ENCODE results near the gene PRSS56.
"Not testable (repeated sequence)": the region's sequence is repeated elsewhere in the genome, so short reads cannot be mapped to it uniquely, and the experiment has no call there.

The PRSS56 gene

DNA sequence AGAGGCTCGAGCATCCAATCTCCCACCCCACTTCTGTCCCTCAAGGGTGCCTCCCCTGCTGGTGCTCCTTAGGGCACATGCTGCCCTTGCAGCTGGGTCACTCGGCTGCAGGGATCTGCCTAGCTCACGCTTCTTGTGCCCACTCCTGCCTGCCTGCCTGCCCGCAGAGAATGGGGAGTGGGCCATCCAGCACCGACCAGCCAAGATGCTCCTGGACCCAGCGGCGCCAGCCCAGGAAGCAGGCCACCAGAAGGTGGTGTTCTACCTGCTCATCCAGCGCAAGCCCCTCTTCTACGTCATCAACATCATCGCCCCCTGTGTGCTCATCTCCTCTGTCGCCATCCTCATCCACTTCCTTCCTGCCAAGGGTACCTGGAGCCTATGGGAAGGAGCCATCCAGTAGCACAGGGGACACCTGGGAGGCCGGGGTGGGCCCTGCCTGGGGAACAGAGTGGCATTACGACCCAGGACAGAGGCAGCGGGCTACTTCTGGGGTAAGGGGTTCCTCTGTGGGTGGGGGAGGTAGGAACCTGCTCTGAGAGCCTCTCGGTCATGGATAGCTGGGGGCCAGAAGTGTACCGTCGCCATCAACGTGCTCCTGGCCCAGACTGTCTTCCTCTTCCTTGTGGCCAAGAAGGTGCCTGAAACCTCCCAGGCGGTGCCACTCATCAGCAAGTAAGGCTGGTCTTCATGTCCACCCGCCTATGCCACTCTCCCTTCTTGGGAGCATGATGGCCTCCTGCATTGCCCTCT is 22.7 kb downstream of the PRSS56 start:
- no peak for DNase-seq

DNA sequence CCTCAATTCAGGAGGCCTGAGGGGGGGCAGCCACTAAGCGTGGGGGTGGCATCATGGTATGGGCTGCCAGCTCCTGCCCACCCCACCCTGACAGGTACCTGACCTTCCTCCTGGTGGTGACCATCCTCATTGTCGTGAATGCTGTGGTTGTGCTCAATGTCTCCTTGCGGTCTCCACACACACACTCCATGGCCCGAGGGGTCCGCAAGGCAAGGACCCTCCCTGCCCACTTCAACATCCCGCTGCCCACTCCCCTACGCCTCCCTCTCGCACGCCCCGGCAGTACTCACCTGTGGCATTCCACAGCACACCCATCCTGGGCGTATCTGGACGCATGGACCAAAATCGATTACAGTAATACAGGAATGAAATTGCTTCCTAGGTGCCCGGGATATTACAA is 23.3 kb downstream of the PRSS56 start:
- DNase-seq = no peak

DNA sequence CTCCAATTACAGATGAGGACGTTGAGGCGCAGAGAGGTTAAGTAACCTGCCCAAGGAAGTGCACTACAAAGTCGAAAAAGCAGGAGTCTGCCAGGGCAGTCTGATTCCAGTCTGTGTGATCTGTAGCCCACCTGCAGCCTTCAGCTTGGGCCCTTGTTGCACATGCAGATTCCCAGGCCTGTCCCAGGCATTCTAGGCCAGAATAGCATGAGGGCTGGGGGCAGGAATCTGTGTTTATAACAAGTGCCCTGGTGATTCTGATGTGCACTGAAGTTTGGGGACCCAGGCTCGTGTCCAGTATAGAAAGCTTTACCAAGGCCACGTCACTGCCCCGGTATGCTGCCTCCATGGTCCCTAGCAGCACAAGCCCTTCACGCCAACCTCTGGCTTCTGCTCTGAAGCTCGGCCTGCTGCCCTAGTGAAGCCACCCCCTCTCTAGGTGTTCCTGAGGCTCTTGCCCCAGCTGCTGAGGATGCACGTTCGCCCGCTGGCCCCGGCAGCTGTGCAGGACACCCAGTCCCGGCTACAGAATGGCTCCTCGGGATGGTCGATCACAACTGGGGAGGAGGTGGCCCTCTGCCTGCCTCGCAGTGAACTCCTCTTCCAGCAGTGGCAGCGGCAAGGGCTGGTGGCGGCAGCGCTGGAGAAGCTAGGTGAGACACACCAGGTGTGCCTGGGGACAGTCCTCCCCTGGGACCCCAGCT is 23.9 kb downstream of the PRSS56 start:
- no peak for DNase-seq

DNA sequence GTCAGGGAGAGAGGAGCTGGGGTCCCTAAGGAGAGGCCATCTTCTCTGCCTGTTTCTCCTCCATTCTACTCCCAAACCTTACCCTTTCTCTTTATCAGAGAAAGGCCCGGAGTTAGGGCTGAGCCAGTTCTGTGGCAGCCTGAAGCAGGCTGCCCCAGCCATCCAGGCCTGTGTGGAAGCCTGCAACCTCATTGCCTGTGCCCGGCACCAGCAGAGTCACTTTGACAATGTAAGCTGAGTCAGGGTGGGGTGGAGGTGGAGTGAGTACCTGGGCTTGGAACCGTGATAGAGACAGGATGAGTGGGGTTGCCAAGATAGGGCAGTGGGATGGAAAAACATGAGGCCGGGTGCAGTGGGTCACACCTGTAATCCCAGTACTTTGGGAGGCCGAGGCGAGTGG is 24.5 kb downstream of the PRSS56 start:
- DNase-seq = no peak

DNA sequence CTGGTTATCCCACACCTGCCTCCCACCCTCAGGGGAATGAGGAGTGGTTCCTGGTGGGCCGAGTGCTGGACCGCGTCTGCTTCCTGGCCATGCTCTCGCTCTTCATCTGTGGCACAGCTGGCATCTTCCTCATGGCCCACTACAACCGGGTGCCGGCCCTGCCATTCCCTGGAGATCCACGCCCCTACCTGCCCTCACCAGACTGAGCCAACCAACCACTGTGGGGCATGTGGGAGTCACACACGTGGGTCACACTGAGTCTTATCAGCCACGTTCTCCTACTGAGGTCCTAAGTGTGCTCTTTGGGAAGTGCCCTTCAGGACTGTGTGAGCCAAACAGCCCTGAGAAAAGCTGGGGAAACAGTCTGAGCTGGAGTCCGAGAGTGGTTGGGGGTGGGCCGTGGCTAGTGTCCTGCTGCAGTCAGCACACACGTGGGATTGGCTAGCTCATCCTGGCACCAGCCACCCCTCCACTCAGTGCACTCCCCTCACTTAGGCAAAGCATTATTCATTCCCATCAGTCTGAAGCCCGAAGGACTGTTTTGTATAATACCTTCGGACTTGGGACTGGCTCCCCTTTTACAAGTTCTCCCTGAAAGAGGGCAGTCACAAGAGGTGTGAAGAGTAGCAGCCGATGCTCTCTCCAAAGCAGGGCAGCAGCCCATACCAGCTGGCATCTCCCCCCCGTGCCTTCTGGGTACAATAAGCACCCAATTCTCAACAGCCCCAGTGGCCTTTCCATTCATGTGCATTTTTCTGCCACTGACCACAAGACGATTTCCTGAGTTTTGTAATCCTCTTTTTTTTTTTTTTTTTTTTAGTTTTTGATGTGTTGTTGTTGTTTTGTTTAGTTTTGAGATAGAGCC is 25.6 kb downstream of the PRSS56 start:
- no peak for DNase-seq

DNA sequence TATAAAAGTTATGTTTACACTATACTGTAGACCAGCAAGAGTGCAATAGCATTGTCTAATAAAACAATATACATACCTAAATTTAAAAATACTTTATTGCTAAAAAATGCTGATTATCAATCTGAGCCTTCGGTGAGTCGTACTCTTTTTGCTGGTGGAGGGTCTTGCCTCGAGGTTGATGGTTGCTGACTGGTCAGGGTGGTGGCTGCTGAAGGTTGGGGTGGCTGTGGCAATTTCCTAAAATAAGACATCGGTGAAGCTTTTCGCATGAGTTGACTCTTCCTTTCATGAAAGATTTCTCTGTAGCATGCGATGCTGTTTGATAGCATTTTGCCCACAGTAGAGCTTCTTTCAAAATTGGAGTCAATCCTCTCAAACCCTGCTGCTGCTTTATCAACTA is 27.8 kb downstream of the PRSS56 start:
- DNase-seq = no peak

DNA sequence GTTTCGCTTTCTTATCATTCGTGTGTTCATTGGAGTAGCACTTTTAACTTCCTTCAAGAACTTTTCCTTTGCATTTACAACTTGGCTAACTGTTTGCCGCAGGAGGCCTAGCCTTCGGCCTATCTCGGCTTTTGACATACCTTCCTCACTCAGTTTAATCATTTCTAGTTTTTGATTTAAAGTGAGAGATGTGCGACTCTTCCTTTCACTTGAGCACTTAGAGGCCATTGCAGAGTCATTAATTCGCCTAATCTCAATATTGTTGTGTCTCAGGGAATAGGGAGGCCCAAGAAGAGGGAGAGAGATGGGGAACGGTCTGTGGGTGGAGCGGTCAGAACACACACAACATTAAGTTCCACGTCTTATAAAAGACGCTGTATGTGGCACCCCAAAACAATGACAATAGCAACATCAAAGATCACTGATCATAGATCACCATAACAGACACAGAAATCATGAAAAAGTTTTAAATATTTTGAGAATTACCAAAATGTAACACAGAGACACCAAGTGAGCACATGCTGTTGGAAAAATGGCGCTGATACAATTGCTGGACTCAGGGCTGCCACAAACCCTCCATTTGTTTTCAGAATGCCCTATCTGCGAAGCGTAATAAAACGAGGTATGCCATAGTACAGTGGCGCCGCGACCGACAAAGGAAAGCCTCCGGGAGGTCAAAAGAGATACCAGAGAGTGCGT is 29.6 kb downstream of the PRSS56 start:
- no peak for DNase-seq

DNA sequence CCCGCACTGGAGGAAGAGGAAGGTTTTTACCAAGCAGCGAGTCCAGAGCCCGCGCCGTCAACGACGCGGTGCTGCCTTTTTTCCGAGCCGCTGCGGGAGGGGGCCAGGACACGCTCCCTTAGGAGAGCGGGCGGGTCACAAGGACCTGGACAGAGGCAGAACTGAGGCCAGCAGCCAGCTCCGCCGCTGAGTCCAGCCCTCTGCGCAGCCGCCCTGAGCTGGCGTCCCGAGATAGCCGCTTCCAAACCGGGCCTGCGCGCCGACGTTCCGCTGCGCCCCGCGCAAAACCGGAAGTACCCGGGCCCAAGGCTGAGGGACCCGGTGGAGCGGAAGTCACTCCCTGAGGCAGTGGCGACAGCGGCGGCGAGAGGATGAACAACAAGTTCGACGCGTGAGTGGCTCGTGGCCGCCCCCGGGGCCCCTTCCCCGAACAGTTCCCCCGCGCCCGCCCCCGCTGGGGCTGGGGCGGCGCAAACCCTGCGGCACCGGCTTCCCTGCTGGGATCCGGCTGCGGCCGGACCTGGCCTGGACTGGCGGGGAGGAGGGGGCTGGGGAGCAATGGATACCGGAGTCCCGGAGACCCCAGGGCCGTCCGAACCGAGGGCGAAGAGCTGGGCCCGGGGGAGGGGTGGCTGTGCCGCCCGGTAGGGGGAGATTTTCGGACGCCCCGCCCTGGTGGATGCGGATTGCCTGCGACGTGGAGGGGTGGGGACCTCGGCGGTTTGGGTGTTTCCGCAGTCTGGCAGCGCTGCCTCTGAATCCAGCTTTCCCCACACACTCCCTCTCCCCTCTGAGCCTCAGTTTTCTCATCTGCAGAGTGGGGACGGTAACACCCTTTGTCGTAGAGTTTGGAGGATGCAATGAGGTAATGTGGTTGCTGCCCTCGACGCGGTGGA is 30.4 kb downstream of the PRSS56 start, which contains the start of the genes EIF4E2 and TIGD1:
TSS of gene EIF4E2 (plus strand) at position 336 of the 896 bp plus-strand sequence. CDS start at position 372, 36 bp downstream.
TSS of gene TIGD1 (minus strand) at position 204 of the 896 bp plus-strand sequence. CDS start 675 bp downstream, outside the sequence.
- DNase-seq = peak; percentile 93

DNA sequence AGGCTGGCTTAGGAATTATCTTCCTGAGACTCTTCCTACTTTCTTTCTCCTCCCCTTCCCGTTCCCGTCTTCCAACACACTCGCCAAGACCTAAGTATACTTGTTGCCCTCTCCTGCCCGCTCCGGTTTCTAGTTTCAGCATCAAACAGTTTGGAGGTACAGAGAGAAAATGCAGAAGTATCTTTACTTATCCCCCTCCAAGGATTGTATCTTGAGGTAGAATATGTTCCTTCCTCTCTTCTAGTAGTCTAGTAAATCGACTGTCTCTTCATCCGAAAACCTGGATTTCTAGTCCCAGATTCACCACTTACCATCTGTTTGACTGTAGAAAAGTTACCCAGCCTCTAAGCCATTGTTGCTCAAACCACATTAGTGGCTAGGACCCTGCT is 31.1 kb downstream of the PRSS56 start:
- DNase-seq = no peak

DNA sequence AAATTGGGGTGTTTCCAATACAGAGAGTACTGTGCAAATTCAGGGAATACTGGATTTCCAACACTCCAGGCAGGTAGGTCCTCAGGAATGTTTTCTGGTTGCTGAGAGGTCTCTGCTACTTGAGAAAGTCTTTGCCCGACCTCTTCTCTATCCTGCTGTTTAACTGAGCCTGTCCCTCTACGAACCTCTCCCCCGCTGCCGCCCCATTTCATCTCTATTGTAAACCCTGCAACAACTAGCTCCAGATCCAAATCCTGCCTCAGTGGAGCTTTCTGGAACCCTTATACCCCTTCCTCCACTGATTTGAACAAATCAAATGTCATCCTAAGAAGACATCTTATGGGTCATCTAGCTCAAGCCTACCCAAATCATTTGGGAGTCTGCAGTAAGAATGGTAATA is 31.6 kb downstream of the PRSS56 start:
- DNase-seq = no peak

DNA sequence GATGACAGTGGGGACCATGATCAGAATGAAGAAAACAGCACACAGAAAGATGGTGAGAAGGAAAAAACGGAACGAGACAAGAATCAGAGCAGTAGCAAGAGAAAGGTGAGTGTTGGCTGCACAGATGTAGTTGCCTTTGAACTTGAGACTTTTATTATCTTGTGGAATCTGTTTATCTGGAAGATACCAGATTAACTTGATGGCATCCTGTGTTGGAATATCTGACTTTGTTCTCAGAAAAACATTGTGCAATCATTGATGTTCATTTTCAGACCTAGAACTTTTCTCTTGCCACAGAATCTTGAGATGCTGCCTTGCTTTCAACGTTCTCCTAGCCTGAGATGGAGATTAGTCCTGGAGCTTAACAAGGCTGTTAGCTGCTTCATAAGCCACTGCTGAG is 36.2 kb downstream of the PRSS56 start:
- no peak for DNase-seq

DNA sequence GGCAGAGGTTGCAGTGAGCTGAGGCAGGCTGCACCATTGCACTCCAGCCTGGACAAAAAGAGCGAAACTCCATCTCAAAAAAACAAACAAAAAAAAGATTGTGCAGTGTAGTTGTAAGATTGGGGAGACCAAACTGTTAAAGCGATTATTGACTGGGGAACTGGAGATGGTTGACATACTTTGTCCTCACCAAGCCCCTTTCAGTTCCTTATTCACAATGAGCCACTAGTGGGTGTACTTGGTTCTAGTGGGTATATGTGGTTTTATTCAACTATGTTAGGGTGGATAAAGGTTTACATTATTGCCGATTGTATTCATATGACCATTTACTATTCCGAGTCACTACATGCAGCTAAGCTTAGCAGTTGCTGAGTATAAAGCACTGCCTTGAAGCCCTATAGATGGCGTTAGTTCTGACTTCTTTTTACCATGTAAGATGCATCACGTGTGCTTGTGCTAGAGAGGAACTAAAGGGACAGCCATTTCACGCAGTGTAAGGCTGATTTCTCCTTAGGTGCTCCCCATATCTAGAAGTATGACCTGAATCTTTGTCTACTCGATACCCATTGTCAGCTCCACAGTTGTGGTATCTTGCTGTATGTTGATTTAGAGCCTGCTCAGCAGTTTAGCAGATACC is 42.4 kb downstream of the PRSS56 start:
- no peak for DNase-seq

DNA sequence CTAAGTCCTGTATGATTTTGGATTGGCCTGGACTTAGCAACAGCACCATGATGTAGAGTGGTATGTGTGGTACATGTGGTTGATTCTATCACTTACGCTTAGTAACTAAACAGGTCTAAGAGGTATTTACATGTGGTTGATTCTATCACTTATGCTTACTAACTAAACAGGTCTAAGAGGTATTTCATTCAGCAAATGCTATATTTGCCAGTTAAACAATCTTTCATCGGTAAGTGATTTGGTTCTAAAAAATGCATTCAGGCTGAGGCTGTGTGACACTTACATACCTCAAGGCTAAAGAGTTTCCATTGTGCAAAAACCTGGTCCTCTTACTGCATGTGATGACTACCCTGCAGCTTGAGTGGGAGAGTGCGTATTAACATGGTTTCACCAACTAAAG is 43.4 kb downstream of the PRSS56 start:
- DNase-seq = no peak

DNA sequence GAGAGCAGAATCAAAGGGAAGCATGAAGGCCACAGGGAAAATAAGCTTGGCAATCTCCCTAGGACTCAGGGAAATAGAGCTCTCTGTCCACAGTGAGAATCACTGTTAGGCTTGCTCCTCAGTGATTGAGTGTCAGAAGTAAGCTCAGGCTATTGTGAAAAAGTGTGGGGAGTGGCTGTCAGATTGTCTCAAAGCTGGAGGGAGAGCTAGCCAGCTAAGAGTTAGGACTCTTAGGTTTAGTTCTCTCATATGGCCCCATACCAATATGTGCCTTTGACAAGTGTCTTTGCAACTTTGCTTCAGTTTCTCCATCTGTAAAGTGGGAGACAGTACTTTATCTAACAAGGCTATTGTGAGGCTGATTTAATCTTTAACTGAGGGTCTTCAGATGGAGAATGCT is 47.5 kb downstream of the PRSS56 start:
- DNase-seq = no peak

DNA sequence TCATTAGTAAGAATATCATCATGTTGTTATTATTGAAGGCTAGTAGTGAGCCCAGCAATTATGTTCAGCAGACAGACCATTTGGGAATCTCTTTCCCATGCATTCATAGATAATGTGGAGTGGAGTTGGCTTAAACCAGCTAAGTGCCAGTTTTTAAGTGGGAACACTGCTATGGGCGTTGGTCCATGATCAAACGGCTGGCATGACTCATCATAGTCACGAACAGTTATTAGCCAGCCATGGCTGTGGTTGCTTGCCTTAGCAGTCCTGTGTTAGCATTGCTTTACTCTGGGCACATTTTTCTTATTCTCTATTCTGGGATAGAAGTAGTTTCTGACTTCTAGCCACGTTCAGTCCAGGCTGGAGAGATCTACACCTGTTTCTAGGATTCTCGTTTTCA is 48.0 kb downstream of the PRSS56 start:
- DNase-seq = no peak

DNA sequence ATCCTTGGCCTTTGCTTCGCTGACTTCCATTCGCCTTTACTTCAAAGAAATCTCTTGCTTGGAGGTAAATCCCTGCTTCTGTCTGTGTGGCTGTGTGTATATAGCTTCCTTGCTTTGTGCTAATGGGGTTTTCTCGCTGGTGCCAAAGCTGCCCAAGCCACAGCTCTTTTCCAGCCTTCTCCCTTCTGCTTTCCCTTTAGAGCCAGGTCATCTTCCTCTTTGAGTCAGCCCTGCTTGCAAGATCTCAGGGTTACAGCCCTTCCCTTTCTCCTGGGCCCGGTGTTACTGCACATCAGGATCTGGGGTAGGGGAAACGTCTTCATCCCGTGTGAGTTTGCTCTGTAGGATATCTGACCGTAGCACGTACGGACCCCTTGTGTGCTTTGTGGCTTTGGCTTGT is 49.4 kb downstream of the PRSS56 start:
- no peak for DNase-seq

DNA sequence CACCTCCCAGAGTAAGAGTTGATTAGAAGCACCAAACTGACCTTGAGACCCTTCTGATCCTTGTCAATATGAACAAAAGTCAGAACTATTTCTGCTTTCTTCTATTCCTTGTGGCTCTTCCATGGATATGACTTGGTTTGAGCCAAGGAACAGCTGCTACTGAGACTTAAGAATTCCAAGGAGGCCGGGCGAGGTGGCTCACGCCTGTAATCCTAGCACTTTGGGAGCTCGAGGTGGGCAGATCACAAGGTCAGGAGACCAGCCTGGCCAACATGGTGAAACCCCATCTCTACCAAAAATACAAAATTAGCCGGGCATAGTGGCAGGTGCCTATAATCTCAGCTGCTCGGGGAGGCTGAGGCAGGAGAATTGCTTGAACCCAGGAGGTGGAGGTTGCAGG is 50.3 kb downstream of the PRSS56 start:
- DNase-seq = not testable (repeated sequence)

DNA sequence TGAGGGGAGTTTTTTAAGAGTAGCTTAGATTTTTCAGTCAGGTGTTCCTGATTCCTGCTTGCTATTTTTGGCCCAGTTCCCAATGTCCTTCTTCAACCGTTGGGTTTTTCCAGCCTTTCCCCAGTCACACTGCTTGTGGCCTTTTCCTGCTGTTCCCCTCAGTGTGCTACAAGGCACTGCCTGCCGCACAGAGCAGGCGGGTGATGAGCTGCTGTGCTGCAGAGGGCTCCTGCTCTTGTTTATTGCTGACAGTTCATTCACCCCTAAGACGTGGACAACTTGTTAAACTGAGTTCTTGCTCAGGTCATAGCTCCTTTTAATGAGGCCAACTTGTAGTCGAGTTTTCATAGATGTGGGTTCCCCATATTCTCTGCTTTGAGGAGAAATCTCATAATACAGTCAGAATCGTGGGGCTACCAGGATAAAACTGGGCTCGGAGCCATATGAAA is 50.9 kb downstream of the PRSS56 start:
- no peak for DNase-seq

DNA sequence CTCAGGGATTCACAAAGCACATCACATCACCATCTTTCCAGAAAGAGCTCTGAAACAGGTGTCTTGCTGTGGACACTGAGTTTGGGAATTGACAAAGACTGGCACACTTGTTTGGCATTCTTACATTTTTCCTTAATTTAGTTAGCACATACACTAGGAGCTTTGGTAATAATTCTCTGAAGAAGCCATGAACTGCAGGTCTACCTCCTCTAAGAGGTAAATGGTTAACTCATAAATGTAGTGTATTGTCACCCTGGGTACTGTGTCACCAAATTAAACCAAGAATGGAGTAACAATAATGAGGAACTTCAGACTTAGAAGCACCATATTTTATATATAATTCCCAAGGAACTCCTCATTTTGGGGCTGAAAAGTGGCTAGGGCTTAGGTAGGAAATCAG is 52.9 kb downstream of the PRSS56 start:
- no peak for DNase-seq

DNA sequence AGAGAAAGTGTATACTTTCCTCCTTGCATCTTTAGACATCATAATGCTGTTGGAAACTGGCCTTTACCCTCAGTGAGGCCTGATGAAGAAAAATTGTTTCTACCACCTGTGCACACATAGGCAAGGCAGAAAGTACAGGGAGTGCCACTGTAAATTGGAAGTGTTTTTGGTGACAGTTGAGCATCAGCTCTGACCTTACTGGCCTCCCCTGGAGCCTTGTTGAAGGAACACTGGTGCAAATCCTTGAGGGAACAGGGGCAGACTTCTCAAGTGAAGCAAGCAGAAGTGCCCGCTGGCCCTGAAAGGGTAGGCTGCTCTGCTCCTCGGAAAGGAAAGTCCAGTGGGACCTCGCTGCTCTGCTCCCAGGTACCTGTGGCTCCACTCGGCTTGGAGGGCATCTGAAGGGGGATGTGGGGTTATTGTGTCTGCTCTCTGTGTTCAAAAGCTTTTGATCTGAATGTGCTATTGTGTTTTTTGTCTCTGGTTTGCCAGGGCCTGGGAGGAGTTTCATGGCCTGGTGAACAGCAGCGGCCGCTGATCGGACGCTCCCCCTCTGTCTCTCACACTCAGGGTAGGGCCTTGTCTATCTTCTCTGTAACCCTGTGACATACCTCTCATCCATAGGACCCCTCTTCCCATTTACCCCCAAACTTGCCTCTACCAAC is 53.7 kb downstream of the PRSS56 start:
- no peak for DNase-seq
